ENCODE results near the gene FLT4.

The FLT4 gene

GRCh38 chr5:180607861-180608571 lies 41.4 kb downstream of the FLT4 start:
- H3K9me3 Mint-ChIP-seq = no peaks in the 10 kb centered on the region
- H3K27me3 Mint-ChIP-seq (ENCODE audit: low read depth) = no peaks in the 10 kb centered on the region
- H3K4me3 Mint-ChIP-seq = no peak overlapping the region
- no peaks in the 10 kb centered on the region for H3K36me3 Mint-ChIP-seq (ENCODE audit: low read depth)
- peaks cover 5% of the 10 kb centered on the region for H3K4me1 Mint-ChIP-seq (ENCODE audit: low read depth)
- H3K27ac Mint-ChIP-seq = no peak overlapping the region
- no peak for DNase-seq (ENCODE audit: low spot score)

- no peaks in the 10 kb centered on the region for H3K9me3 Mint-ChIP-seq
- H3K27ac Mint-ChIP-seq = no peak overlapping the region
- peaks cover 5% of the 10 kb centered on the region for H3K4me1 Mint-ChIP-seq (ENCODE audit: low read depth)
- no peaks in the 10 kb centered on the region for H3K27me3 Mint-ChIP-seq (ENCODE audit: low read depth)
- no peak overlapping the region for H3K4me3 Mint-ChIP-seq
- no peaks in the 10 kb centered on the region for H3K36me3 Mint-ChIP-seq (ENCODE audit: low read depth)
- no peak for DNase-seq (ENCODE audit: low spot score)
These were observed 43.1 kb downstream of the FLT4 start for GRCh38 chr5:180606215-180606785.

- DNase-seq (ENCODE audit: low spot score) = peak; percentile 46
- peaks cover 5% of the 10 kb centered on the region for H3K4me1 Mint-ChIP-seq (ENCODE audit: low read depth)
- no peaks in the 10 kb centered on the region for H3K27me3 Mint-ChIP-seq (ENCODE audit: low read depth)
- no peaks in the 10 kb centered on the region for H3K9me3 Mint-ChIP-seq
- H3K36me3 Mint-ChIP-seq (ENCODE audit: low read depth) = no peaks in the 10 kb centered on the region
- H3K27ac Mint-ChIP-seq = no peak overlapping the region
- no peak overlapping the region for H3K4me3 Mint-ChIP-seq
These were observed 43.7 kb downstream of the FLT4 start for GRCh38 chr5:180605554-180606214.

- H3K27ac Mint-ChIP-seq = no peak overlapping the region
- H3K36me3 Mint-ChIP-seq (ENCODE audit: low read depth) = no peaks in the 10 kb centered on the region
- H3K4me3 Mint-ChIP-seq = no peak overlapping the region
- DNase-seq (ENCODE audit: low spot score) = no peak
- peaks cover 5% of the 10 kb centered on the region for H3K4me1 Mint-ChIP-seq (ENCODE audit: low read depth)
- no peaks in the 10 kb centered on the region for H3K27me3 Mint-ChIP-seq (ENCODE audit: low read depth)
- H3K9me3 Mint-ChIP-seq = no peaks in the 10 kb centered on the region
These were observed 45.1 kb downstream of the FLT4 start for GRCh38 chr5:180604271-180604670.

- no peak for DNase-seq (ENCODE audit: low spot score)
These were observed 46.3 kb downstream of the FLT4 start for GRCh38 chr5:180603076-180603594.

GRCh38 chr5:180602481-180603075 lies 46.8 kb downstream of the FLT4 start:
- no peak for DNase-seq (ENCODE audit: low spot score)
- no peaks in the 10 kb centered on the region for H3K36me3 Mint-ChIP-seq (ENCODE audit: low read depth)
- H3K4me1 Mint-ChIP-seq (ENCODE audit: low read depth) = no peaks in the 10 kb centered on the region
- no peaks in the 10 kb centered on the region for H3K9me3 Mint-ChIP-seq
- no peaks in the 10 kb centered on the region for H3K27me3 Mint-ChIP-seq (ENCODE audit: low read depth)
- H3K4me3 Mint-ChIP-seq = no peak overlapping the region
- H3K27ac Mint-ChIP-seq = no peak overlapping the region

More at GRCh38 chr5:180603076-180603594, 46.3 kb downstream of the FLT4 start:
- Mint-ChIP-seq H3K27me3 (ENCODE audit: low read depth) (no peaks in the 10 kb centered on the region), H3K9me3 (no peaks in the 10 kb centered on the region), H3K4me3 (no peak overlapping the region), H3K36me3 (ENCODE audit: low read depth) (no peaks in the 10 kb centered on the region), H3K27ac (no peak overlapping the region), H3K4me1 (ENCODE audit: low read depth) (peaks cover 3% of the 10 kb centered on the region)

GRCh38 chr5:180601591-180602480 lies 47.6 kb downstream of the FLT4 start:
- H3K4me3 Mint-ChIP-seq = no peak overlapping the region
- H3K4me1 Mint-ChIP-seq (ENCODE audit: low read depth) = no peaks in the 10 kb centered on the region
- no peak for DNase-seq (ENCODE audit: low spot score)
- no peak overlapping the region for H3K27ac Mint-ChIP-seq
- no peaks in the 10 kb centered on the region for H3K36me3 Mint-ChIP-seq (ENCODE audit: low read depth)
- H3K9me3 Mint-ChIP-seq = no peaks in the 10 kb centered on the region
- H3K27me3 Mint-ChIP-seq (ENCODE audit: low read depth) = no peaks in the 10 kb centered on the region

GRCh38 chr5:180600554-180601041 lies 48.8 kb downstream of the FLT4 start:
- Mint-ChIP-seq H3K4me3 (no peak overlapping the region), H3K27me3 (ENCODE audit: low read depth) (no peaks in the 10 kb centered on the region), H3K4me1 (ENCODE audit: low read depth) (no peaks in the 10 kb centered on the region), H3K27ac (no peak overlapping the region), H3K9me3 (no peaks in the 10 kb centered on the region), H3K36me3 (ENCODE audit: low read depth) (no peaks in the 10 kb centered on the region)
- DNase-seq (ENCODE audit: low spot score) = no peak

- H3K27me3 Mint-ChIP-seq (ENCODE audit: low read depth) = no peaks in the 10 kb centered on the region
- H3K4me3 Mint-ChIP-seq = no peak overlapping the region
- no peaks in the 10 kb centered on the region for H3K4me1 Mint-ChIP-seq (ENCODE audit: low read depth)
- no peaks in the 10 kb centered on the region for H3K9me3 Mint-ChIP-seq
- no peak for DNase-seq (ENCODE audit: low spot score)
- no peaks in the 10 kb centered on the region for H3K36me3 Mint-ChIP-seq (ENCODE audit: low read depth)
- H3K27ac Mint-ChIP-seq = no peak overlapping the region
These were observed 49.3 kb downstream of the FLT4 start for GRCh38 chr5:180599981-180600553.

GRCh38 chr5:180599590-180599914 lies 49.8 kb downstream of the FLT4 start:
- Mint-ChIP-seq H3K27ac (no peak overlapping the region), H3K27me3 (ENCODE audit: low read depth) (no peaks in the 10 kb centered on the region), H3K4me1 (ENCODE audit: low read depth) (no peaks in the 10 kb centered on the region), H3K4me3 (no peak overlapping the region), H3K36me3 (ENCODE audit: low read depth) (no peaks in the 10 kb centered on the region), H3K9me3 (no peaks in the 10 kb centered on the region)
- DNase-seq (ENCODE audit: low spot score) = no peak

GRCh38 chr5:180598797-180599589 lies 50.4 kb downstream of the FLT4 start:
- Mint-ChIP-seq H3K27me3 (ENCODE audit: low read depth) (no peaks in the 10 kb centered on the region), H3K9me3 (no peaks in the 10 kb centered on the region), H3K27ac (no peak overlapping the region), H3K4me3 (no peak overlapping the region), H3K4me1 (ENCODE audit: low read depth) (no peaks in the 10 kb centered on the region), H3K36me3 (ENCODE audit: low read depth) (no peaks in the 10 kb centered on the region)
- no peak for DNase-seq (ENCODE audit: low spot score)

GRCh38 chr5:180598316-180598701 lies 51.1 kb downstream of the FLT4 start:
- Mint-ChIP-seq H3K9me3 (no peaks in the 10 kb centered on the region), H3K27ac (no peak overlapping the region)

More at GRCh38 chr5:180598316-180598701, 51.1 kb downstream of the FLT4 start:
- H3K4me1 Mint-ChIP-seq (ENCODE audit: low read depth) = no peaks in the 10 kb centered on the region
- no peaks in the 10 kb centered on the region for H3K36me3 Mint-ChIP-seq (ENCODE audit: low read depth)
- no peak overlapping the region for H3K4me3 Mint-ChIP-seq
- H3K27me3 Mint-ChIP-seq (ENCODE audit: low read depth) = peaks cover 4% of the 10 kb centered on the region
- DNase-seq (ENCODE audit: low spot score) = no peak
